ENCODE data around the gene TMEM129.

GRCh38 chr4:1674682-1675081 lies 46.4 kb downstream of the TMEM129 start:
- TF ChIP-seq CTCF (IDR thresholded peaks at IDR 0.05) (no peak), POLR2A (IDR thresholded peaks at IDR 0.05) (no peak)
